ENCODE data around the gene TPRN.
A peak's percentile ranks its signal among the peaks of the same experiment; 100 is the strongest.

DNA sequence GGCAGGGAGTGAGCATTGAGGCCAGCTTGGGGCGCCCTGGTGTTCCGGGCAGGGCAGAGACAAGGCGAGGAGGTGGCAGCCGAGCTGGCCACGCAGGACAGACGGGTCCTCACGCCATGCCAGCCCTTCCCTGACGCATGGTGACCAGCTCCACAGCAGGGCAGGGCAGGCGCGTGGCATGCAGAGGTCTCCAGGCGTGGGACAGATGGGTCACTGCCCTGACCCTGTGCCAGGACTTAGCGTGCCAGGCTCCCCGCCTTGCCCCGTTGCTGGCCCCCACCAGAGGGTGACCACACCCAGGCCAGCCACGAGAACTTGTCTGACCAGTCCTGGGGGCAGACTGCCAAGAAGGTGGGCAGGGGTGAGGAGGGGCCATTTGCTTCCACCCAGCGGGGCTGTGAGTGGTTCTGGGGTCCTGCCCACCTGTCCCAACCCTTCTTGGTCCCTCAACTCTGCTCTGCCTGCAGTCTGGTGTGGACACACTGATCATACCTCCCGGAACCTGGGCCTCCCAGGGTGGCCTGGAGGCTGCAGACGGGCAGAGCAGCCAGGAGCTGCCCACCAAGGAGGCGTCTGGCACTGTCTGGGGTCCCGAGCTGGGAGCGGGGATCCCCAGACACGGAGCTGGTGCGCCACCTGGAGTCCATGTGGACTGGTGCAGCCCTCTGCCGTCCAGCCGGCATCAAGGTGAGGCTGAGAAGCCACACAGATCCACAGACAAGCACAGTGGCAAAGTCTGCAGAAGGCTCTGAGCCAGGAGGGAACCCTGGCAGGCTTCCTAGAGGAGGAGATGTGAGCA is 26.7 kb upstream of the TPRN start, which contains the start of gene RNF224:
- TF ChIP-seq, protein P1, sequence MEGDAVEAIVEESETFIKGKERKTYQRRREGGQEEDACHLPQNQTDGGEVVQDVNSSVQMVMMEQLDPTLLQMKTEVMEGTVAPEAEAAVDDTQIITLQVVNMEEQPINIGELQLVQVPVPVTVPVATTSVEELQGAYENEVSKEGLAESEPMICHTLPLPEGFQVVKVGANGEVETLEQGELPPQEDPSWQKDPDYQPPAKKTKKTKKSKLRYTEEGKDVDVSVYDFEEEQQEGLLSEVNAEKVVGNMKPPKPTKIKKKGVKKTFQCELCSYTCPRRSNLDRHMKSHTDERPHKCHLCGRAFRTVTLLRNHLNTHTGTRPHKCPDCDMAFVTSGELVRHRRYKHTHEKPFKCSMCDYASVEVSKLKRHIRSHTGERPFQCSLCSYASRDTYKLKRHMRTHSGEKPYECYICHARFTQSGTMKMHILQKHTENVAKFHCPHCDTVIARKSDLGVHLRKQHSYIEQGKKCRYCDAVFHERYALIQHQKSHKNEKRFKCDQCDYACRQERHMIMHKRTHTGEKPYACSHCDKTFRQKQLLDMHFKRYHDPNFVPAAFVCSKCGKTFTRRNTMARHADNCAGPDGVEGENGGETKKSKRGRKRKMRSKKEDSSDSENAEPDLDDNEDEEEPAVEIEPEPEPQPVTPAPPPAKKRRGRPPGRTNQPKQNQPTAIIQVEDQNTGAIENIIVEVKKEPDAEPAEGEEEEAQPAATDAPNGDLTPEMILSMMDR (conservative IDR thresholded peaks at IDR 0.05; ENCODE audit: low read depth, low read length), result peak; percentile 92
- TF ChIP-seq RAD21 (IDR thresholded peaks at IDR 0.05; ENCODE audit: low read length) (peak; percentile 89), MXI1 (IDR thresholded peaks at IDR 0.05; ENCODE audit: borderline replicate concordance, low read depth, low read length) (no peak), BHLHE40 (IDR thresholded peaks at IDR 0.05; ENCODE audit: low read depth, low read length) (no peak), RFX5 (IDR thresholded peaks at IDR 0.05; ENCODE audit: low read depth, low read length) (no peak), SMC3 (IDR thresholded peaks at IDR 0.05; ENCODE audit: low read depth, low read length) (peak; percentile 78), POLR2A (IDR thresholded peaks at IDR 0.05; ENCODE audit: low read depth, low read length) (peak; percentile 37; the same call in 1 of the 2 replicates)
- TF ChIP-seq, protein P2, sequence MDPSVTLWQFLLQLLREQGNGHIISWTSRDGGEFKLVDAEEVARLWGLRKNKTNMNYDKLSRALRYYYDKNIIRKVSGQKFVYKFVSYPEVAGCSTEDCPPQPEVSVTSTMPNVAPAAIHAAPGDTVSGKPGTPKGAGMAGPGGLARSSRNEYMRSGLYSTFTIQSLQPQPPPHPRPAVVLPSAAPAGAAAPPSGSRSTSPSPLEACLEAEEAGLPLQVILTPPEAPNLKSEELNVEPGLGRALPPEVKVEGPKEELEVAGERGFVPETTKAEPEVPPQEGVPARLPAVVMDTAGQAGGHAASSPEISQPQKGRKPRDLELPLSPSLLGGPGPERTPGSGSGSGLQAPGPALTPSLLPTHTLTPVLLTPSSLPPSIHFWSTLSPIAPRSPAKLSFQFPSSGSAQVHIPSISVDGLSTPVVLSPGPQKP (IDR thresholded peaks at IDR 0.05; ENCODE audit: borderline replicate concordance, low read depth, low read length), result no peak
- TF ChIP-seq, protein P3, sequence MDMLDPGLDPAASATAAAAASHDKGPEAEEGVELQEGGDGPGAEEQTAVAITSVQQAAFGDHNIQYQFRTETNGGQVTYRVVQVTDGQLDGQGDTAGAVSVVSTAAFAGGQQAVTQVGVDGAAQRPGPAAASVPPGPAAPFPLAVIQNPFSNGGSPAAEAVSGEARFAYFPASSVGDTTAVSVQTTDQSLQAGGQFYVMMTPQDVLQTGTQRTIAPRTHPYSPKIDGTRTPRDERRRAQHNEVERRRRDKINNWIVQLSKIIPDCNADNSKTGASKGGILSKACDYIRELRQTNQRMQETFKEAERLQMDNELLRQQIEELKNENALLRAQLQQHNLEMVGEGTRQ (IDR thresholded peaks at IDR 0.05; ENCODE audit: low read depth, low read length), result no peak
